Endothelial cell of umbilical vein (primary cell): ENCODE data around the gene CELF2. TPM values are rescaled to one million over a fixed set of nuclear protein-coding genes. Genes with fewer than 3 reads are reported as not detected.

ENCODE experiments used
- BruUV-seq: library from RNA; stranded (reverse); fragments of 400-500 nt; replicated peaks from 2 replicates; lab custom pipeline; 2021; lab: Mats Ljungman, UMichigan
- CTCF ChIA-PET: fragments of 300-600, 350-600 bp; sonication (Branson Sonifier 250); formaldehyde crosslinking; loops from one replicate; lab custom pipeline; 2021; ENCODE audit warnings: antibody characterized with exemption, inconsistent platforms; lab: Charles Lee
- POLR2A ChIA-PET: fragments of 300-600, 350-600 bp; sonication (Branson Sonifier 250); formaldehyde crosslinking; loops from one replicate; lab custom pipeline; 2021; ENCODE audit warnings: antibody characterized with exemption, inconsistent platforms; lab: Charles Lee
- DNase-seq: peaks from one replicate; pipeline ENCODE4 v3.0.0-alpha.2; 2011; ENCODE audit warnings: low read depth, low spot score
- FAIRE-seq: peaks from 2 replicates; lab custom pipeline; 2011; peaks lifted over from hg19 to GRCh38; lab: Jason Lieb, UNC
- H2AFZ ChIP-seq: 2 replicates; pipeline ENCODE4 v1.6.0; 2012; ENCODE audit warnings: low read depth, low read length, control low read depth, inconsistent platforms
- H3K27ac ChIP-seq: 2 replicates; pipeline ENCODE4 v1.5.1; 2011; ENCODE audit warnings: low read depth, mild to moderate bottlenecking, control low read depth, low read length, moderate library complexity; ENCODE audit not compliant: insufficient read depth
- H3K27me3 ChIP-seq, 2 experiments: 2 replicates each; pipeline versions ENCODE4 v1.6.0 to v1.6.1; 2011; ENCODE audit warnings: low read length in 2 of 2, mixed read lengths in 1 of 2; ENCODE audit not compliant: control insufficient read depth in 2 of 2, insufficient read depth in 2 of 2
- H3K36me3 ChIP-seq, 2 experiments: 2 replicates in 1 of 2; 3 replicates in 1 of 2; pipeline ENCODE4 v1.5.1; 2011; ENCODE audit warnings: low read length in 2 of 2, mild to moderate bottlenecking in 1 of 2, moderate library complexity in 1 of 2; ENCODE audit not compliant: control insufficient read depth in 2 of 2, insufficient read depth in 2 of 2; ENCODE audit errors: extremely low read depth in 1 of 2
- H3K4me1 ChIP-seq: 3 replicates; pipeline ENCODE4 v1.5.1; 2011; ENCODE audit warnings: mild to moderate bottlenecking, low read length; ENCODE audit not compliant: control insufficient read depth, insufficient read depth; ENCODE audit errors: extremely low read depth
- H3K4me2 ChIP-seq: 2 replicates; pipeline ENCODE4 v1.6.1; 2011; ENCODE audit warnings: low read length, control low read depth, mixed read lengths; ENCODE audit not compliant: insufficient read depth
- H3K4me3 ChIP-seq, 3 experiments: fragments of 200-600 bp in 1 of 3; sonication (generic), shearing (Covaris generic) in 1 of 3; replicated peaks in 1 of 3; 2 replicates each; pipeline ENCODE4 v1.5.1; 2011 to 2016; ENCODE audit warnings: control low read depth in 3 of 3, low read length in 3 of 3, mild to moderate bottlenecking in 2 of 3, inconsistent platforms in 1 of 3, low read depth in 1 of 3, moderate library complexity in 1 of 3; ENCODE audit not compliant: insufficient read depth in 1 of 3
- H3K79me2 ChIP-seq: 2 replicates; pipeline ENCODE4 v1.6.0; 2012; ENCODE audit warnings: low read length, inconsistent platforms; ENCODE audit not compliant: control insufficient read depth, insufficient read depth
- H3K9ac ChIP-seq: replicated peaks from 2 replicates; pipeline ENCODE3; 2011; ENCODE audit warnings: low read length, control low read depth; ENCODE audit not compliant: insufficient read depth; ENCODE audit errors: extremely low read depth
- H3K9me1 ChIP-seq: replicated peaks from 3 replicates; pipeline ENCODE4 v1.6.0; 2011; ENCODE audit warnings: mild to moderate bottlenecking, low read length; ENCODE audit not compliant: control insufficient read depth, insufficient read depth; ENCODE audit errors: extremely low read depth
- H3K9me3 ChIP-seq: replicated peaks from 2 replicates; pipeline ENCODE4 v1.5.1; 2012; ENCODE audit warnings: low read length, inconsistent platforms; ENCODE audit not compliant: control insufficient read depth, insufficient read depth
- H4K20me1 ChIP-seq: replicated peaks from 2 replicates; pipeline ENCODE3; 2011; ENCODE audit warnings: mild to moderate bottlenecking, low read length; ENCODE audit not compliant: control insufficient read depth, insufficient read depth; ENCODE audit errors: extremely low read depth
- EZH2 ChIP-seq: IDR thresholded peaks from 2 replicates; pipeline ENCODE4 v1.6.1; 2012; ENCODE audit warnings: borderline replicate concordance, low read depth, mild to moderate bottlenecking, moderate library complexity, low read length, inconsistent platforms; ENCODE audit not compliant: severe bottlenecking
- FOS ChIP-seq: IDR thresholded peaks from 2 replicates; pipeline ENCODE4 v1.6.1; 2011; ENCODE audit warnings: mild to moderate bottlenecking, low read length, moderate library complexity, borderline replicate concordance; ENCODE audit not compliant: insufficient read depth
- GATA2 ChIP-seq: IDR thresholded peaks from 2 replicates; pipeline ENCODE4 v1.7.0; 2011; ENCODE audit warnings: low read depth, mild to moderate bottlenecking, moderate library complexity, mixed read lengths, low read length; ENCODE audit not compliant: insufficient read length, insufficient read depth
- JUN ChIP-seq: IDR thresholded peaks from 2 replicates; pipeline ENCODE4 v1.6.1; 2011; ENCODE audit warnings: borderline replicate concordance, low read depth; ENCODE audit not compliant: insufficient read length, insufficient read depth
- MYC ChIP-seq: IDR thresholded peaks from one replicate; pipeline ENCODE4 v1.6.1; 2011; ENCODE audit warnings: mild to moderate bottlenecking, low read depth, low read length
- POLR2A ChIP-seq: IDR thresholded peaks from 2 replicates; pipeline ENCODE4 v1.6.1; 2012; ENCODE audit warnings: low read depth, mild to moderate bottlenecking, control low read depth, low read length
- POLR2AphosphoS5 ChIP-seq: IDR thresholded peaks from 2 replicates; pipeline ENCODE4 v1.6.1; 2012; ENCODE audit warnings: low read depth, mild to moderate bottlenecking, control low read depth, low read length, moderate library complexity; ENCODE audit not compliant: insufficient read depth
- dilution Hi-C: fragments of 300-500 bp; cut with MboI; formaldehyde crosslinking; loops from one replicate; pipeline ENCODE4 v1.15.0; 2019; ENCODE audit warnings: low sequenced_read_pairs; ENCODE audit not compliant: extremely low pct_ligation_motif_present
- intact Hi-C: fragments of 100-400 bp; cut with micrococcal nuclease; formaldehyde crosslinking; loops from one replicate; pipeline ENCODE4 v1.10.0; 2022
- polyA plus RNA-seq, 4 experiments: library from polyadenylated mRNA; depleted of rRNA in 3 of 4; stranded (reverse) in 3 of 4; unstranded in 1 of 4; fragments of >200 nt; gene quantifications; 2 replicates each; pipeline versions ENCODE4 v1.2.1 to v1.2.3, GENCODE V29; 2011 to 2012; ENCODE audit warnings: missing spikeins in 1 of 4
- total RNA-seq: library from RNA; stranded (reverse); gene quantifications from 2 replicates; pipeline ENCODE4 v1.2.3, GENCODE V29; 2021
- TF ChIP-seq, protein P1 (sequence below): IDR thresholded peaks from 2 replicates; pipeline ENCODE4 v1.6.1; 2011; ENCODE audit not compliant: insufficient read depth, insufficient read length
- TF ChIP-seq, protein P2 (sequence below), 2 donors: IDR thresholded peaks; 1 replicate in 1 of 2; 2 replicates in 1 of 2; pipeline ENCODE4 v1.5.1; 2011; ENCODE audit warnings: low read length in 2 of 2, mild to moderate bottlenecking in 2 of 2, moderate library complexity in 2 of 2, control low read depth in 1 of 2, inconsistent platforms in 1 of 2, low read depth in 1 of 2; ENCODE audit not compliant: insufficient read depth in 1 of 2; ENCODE audit errors: extremely low read depth in 1 of 2

CELF2 gene
- total and polyA plus RNA-seq, 2 donors (not counting 3 experiments of a cell fraction or from before 2014, with no cell fraction given), result 21.6 to 42.6 TPM

DNA sequence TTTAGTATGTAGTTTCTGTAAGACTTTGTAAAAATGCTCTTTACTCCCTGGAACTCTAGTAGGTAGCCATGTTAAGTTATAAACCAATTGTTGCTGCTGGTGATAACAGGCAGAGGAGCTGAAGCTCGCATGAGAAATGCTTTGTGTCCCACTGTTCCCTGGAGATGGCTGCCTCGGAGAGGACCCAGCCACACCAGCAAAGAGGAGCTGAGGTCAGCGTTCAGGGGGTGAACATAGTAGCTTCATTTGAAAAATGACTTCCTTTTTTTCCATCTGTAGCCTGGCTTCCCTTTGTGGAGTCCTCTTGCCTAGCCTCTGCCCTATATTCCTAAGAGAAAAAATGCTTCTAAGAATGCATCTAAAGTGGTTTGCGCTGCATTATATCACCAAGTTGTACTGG is 20.3 kb downstream of the CELF2 start:
- FAIRE-seq, result no peak
- H4K20me1 ChIP-seq, result no peaks in the 10 kb centered on the region
- H3K4me3 ChIP-seq, result no peak overlapping the region
- no peaks in the 10 kb centered on the region for H3K9me3 ChIP-seq
- H3K36me3 ChIP-seq, result no peaks in the 10 kb centered on the region
- no peak overlapping the region for H3K27ac ChIP-seq
- no peak for DNase-seq
- no peak overlapping the region for H3K9ac ChIP-seq
- no peaks in the 10 kb centered on the region for H3K79me2 ChIP-seq
- H2AFZ ChIP-seq, result no peak overlapping the region
- no peaks in the 10 kb centered on the region for H3K27me3 ChIP-seq
- dilution Hi-C loops, result no loop called here
- no peak for TF ChIP-seq POLR2A
- TF ChIP-seq, protein P1, sequence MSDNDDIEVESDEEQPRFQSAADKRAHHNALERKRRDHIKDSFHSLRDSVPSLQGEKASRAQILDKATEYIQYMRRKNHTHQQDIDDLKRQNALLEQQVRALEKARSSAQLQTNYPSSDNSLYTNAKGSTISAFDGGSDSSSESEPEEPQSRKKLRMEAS, result no peak
- TF ChIP-seq GATA2, result no peak
- TF ChIP-seq FOS, result no peak
- TF ChIP-seq EZH2, result no peak
- no peak for TF ChIP-seq JUN
- TF ChIP-seq POLR2AphosphoS5, result no peak
- TF ChIP-seq MYC, result no peak
- TF ChIP-seq, protein P2, sequence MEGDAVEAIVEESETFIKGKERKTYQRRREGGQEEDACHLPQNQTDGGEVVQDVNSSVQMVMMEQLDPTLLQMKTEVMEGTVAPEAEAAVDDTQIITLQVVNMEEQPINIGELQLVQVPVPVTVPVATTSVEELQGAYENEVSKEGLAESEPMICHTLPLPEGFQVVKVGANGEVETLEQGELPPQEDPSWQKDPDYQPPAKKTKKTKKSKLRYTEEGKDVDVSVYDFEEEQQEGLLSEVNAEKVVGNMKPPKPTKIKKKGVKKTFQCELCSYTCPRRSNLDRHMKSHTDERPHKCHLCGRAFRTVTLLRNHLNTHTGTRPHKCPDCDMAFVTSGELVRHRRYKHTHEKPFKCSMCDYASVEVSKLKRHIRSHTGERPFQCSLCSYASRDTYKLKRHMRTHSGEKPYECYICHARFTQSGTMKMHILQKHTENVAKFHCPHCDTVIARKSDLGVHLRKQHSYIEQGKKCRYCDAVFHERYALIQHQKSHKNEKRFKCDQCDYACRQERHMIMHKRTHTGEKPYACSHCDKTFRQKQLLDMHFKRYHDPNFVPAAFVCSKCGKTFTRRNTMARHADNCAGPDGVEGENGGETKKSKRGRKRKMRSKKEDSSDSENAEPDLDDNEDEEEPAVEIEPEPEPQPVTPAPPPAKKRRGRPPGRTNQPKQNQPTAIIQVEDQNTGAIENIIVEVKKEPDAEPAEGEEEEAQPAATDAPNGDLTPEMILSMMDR (IDR thresholded peaks at IDR 0.05; ENCODE audit: extremely low read depth in 1 of 2, insufficient read depth in 1 of 2, low read depth in 1 of 2, low read length in 2 of 2), result no peak
- intact Hi-C loops, result loop anchor here (2.0 to 5.0 kb wide), 4 partner anchors 361 to 901 kb away; no protein-coding TSS in a partner anchor
- CTCF ChIA-PET, result interaction anchor here (0.8 to 5.0 kb wide), 8 partner anchors 11 to 1695 kb away, joined by 3 to 112 read pairs (median 16); partner anchors contain the start of gene CELF2
- peaks cover 19% of the 10 kb centered on the region for H3K4me1 ChIP-seq
- H3K4me2 ChIP-seq, result no peak overlapping the region
- POLR2A ChIA-PET, result no interaction called here
- H3K9me1 ChIP-seq, result no peaks in the 10 kb centered on the region
- BruUV-seq, result no TSS peak
